HG02970 (cell line): Measurements from ENCODE around the gene POLDIP2.

ENCODE experiments used
- ATAC-seq: cut with Tn5 transposase; IDR thresholded peaks from one replicate; pipeline ENCODE4 v1.9.1; 2021; ENCODE audit warnings: mild to moderate bottlenecking, moderate library complexity, moderate number of reproducible peaks; ENCODE audit not compliant: unreplicated experiment, low FRiP score

The POLDIP2 gene

GRCh38 chr17:28390563-28390962 is 33.2 kb upstream of the POLDIP2 start:
- ATAC-seq: no peak

- no peak for ATAC-seq
Measured at GRCh38 chr17:28390141-28390540, 32.8 kb upstream of the POLDIP2 start.

- ATAC-seq: no peak
Measured at GRCh38 chr17:28388106-28388505, 30.8 kb upstream of the POLDIP2 start.

- ATAC-seq: no peak
Measured at GRCh38 chr17:28386391-28386790, 29.1 kb upstream of the POLDIP2 start.

- no peak for ATAC-seq
Measured at GRCh38 chr17:28385406-28385805, 28.1 kb upstream of the POLDIP2 start.

- no peak for ATAC-seq
Measured at GRCh38 chr17:28385037-28385400, 27.7 kb upstream of the POLDIP2 start.

GRCh38 chr17:28384281-28385036 is 27.1 kb upstream of the POLDIP2 start:
- ATAC-seq: no peak

- ATAC-seq: no peak
Measured at GRCh38 chr17:28381141-28381825, 24.0 kb upstream of the POLDIP2 start.

- ATAC-seq: no peak
Measured at GRCh38 chr17:28379814-28380801, 22.8 kb upstream of the POLDIP2 start.

GRCh38 chr17:28372945-28373274 is 15.6 kb upstream of the POLDIP2 start:
- no peak for ATAC-seq

GRCh38 chr17:28372203-28372944 is 15.0 kb upstream of the POLDIP2 start:
- ATAC-seq: no peak

- ATAC-seq: peak; percentile 82
Measured at GRCh38 chr17:28371245-28372202, 14.2 kb upstream of the POLDIP2 start, which contains the start of gene SARM1. TSS of gene SARM1 (plus strand) at chr17:28371694. CDS start at chr17:28372033, 339 bp downstream.

- no peak for ATAC-seq
Measured at GRCh38 chr17:28370744-28371103, 13.4 kb upstream of the POLDIP2 start.

GRCh38 chr17:28370035-28370743 is 12.9 kb upstream of the POLDIP2 start, which contains the start of gene VTN:
TSS of gene VTN (minus strand) at chr17:28370307. CDS start at chr17:28370203, 104 bp downstream.
- ATAC-seq: no peak

- no peak for ATAC-seq
Measured at GRCh38 chr17:28369684-28370034, 12.3 kb upstream of the POLDIP2 start.

GRCh38 chr17:28368915-28369683 is 11.8 kb upstream of the POLDIP2 start:
- no peak for ATAC-seq

GRCh38 chr17:28368306-28368831 is 11.0 kb upstream of the POLDIP2 start:
- ATAC-seq: no peak
